IPS DF 4.7 (cell line): ENCODE measurements around the gene GNG7.
"Not testable (repeated sequence)": the region's sequence is repeated elsewhere in the genome, so short reads cannot be mapped to it uniquely, and the experiment has no call there.

Experiments used
- DNase-seq: peaks from one replicate; pipeline ENCODE4 v3.0.0-alpha.2; 2013; ENCODE audit warnings: low spot score; ENCODE audit errors: extremely low read depth

GNG7 gene

DNA sequence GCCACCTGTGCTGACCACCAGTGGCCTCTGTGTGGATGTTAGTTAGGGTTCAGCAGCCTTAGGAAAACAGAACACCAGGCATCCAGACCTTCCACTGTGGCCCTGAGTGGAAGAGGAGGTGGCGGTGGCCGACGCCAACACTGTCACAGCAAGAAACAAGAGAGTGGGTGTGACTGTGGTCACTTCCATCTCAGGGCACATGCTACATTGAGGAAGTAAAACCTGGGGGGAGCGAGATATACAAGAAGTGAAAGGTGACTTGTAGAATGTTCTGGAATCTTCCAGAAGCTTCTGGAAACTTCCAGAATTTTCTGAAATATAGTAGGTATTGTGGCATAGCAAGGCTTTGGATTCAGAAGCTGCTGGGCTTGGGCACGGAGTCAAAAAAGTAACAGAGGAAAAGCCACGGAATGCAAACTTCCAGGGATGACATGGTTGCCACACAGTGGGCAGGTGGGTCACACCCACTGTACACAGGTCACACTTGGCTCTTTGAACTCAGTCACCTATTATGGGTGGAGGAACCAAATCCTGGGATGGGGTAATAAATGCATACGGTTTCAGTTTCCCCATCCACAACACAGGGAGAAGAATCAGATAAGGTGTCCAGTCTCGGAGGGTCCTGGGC, 24.3 kb downstream of the GNG7 start:
- no peak for DNase-seq

DNA sequence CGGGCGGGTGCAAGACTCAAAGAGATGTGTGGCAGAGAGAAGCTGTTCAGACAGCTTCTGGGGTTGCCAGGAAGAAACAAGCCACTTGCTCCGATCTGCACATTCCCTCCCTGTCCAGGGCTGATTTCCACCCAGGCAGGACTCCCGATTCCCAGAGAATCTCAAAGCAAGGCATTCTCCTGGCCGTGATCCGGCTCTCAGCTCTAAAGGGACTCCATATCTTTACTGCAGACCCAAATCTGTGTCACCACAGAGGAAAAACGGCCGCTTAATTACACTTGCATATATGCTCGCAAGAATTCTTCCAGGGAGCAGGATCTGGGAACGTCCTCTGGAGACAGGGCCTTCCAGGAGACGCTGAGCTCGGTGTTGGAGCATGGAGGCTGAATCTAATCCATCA, 25.7 kb downstream of the GNG7 start:
- no peak for DNase-seq

DNA sequence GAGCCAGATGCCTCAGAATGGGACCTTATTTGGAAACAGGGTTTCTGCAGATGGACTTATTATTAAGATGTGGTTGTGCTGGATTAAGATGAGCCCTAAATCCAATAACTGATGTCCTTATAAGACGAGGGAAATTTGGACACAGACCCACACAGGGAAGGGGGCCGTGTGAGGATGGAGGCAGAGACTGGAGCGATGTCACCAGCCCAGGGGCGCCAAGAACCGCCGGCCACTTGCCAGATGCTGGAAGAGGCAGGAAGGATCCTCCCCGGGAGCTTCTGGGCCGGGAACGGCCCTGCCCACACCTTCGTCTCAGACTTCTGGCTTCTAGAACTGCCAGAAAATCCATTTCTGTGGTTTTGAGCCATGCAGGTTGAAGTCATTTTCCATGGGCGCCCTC, 26.6 kb downstream of the GNG7 start:
- DNase-seq = no peak

DNA sequence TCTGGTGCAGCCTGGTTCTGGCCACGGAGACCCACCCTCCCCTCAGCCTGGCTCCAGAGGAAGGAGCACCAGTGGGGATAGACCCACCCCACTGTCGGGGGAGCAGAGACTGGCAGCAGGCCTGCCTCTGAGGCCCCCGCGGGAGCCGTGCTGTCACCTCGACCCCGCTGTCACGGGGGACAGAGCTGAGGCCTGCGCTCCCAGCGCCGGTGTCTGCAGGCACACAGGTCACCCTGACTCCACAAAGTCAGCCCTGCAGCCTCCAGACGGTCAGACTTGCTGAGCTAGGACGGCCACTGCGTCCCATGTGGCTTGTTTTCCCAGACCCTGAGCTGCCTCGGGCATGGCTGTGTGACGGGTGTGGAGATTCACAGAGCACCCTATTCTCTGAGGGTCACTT, 32.3 kb downstream of the GNG7 start:
- no peak for DNase-seq

DNA sequence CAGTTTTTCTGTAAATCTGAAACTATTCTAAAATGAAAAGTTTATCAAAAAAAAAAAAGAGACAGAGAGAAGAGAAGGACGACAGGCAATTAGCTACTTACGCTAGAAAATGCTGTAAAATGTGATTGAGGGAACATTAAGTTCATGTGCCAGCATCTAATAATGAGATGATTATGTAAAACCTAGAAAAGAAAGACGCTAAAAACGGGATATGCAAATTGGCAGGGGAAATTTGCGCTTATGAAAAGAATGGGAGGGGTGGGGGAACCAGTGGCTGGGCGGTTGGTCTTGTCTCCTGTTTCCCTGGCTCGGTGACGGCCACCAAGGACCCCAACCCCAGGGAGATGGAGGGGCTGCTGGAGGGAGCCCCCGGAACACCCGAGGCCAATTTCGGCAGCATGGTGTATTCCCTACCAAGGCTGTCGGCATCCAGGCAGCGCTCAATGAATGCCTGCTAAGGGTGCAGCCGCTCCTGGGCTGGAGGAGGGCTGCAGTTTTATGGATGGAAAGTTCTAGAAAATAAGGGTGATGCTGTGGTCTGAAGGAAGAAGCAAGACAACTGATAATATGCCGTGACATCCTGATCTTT, 34.2 kb downstream of the GNG7 start:
- no peak for DNase-seq

DNA sequence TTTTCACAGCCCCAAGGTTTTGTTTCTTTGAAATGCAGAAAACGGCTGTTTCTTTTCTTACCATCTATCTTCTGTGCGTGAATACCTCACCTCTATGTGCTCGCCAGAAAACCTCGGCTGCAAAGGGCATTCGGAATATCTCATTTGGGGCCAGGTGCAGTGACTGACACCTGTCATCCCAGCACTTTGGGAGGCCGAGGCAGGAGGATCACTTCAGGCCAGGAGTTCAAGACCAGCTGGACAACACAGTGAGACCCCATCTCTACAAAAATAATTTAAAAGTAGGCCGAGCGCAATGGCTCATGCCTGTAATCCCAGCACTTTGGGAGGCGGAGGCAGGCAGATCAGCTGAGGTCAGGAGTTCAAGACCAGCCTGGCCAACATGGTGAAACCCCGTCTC, 35.1 kb downstream of the GNG7 start:
- not testable (repeated sequence) for DNase-seq

DNA sequence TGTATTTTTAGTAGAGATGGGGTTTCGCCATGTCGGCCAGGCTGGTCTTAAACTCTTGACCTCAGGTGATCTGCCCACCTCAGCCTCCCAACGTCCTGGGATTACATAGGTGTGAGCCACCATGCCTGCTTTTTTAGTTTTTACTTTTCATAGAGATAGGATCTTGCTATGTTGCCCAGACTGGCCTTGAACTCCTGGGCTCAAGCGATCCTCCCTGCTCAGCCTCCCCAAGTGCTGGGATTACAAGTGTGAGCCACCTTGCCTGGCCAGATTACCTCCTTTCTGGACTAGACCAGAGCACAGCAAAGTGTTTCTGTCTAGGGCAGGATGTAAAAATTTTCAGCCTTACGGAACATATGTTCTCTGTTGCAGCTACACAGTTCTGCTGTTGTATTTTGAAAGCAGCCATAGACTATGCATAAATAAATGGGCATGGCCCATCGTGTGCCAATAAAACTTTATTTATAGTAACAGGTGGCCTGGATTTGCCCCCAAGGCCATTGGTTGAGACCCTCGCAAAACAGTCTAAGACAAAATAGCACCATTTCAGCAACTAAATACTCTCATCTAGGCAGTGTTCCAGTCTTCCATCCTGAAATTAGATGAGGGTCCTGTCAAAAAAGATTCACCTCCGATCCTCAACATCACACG, 36.0 kb downstream of the GNG7 start:
- DNase-seq = no peak

DNA sequence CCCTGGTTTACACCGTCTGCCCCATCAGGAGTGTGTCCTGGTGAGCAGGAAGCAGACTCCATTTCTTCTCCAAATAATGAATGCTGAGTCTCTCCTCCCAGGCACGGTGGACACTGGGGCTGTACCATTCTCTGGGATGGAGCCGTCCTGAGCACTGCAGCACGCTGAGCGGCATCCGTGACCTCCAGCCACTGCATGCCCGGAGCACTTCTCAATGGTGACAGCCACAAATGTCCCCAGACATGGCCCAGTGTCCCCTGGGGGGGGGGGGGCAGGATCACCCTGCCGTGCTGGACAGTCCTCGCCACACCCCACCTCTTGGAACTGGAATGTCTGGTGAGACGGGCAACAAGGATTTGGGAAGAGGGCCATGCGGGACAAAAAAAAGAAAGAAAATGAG, 37.4 kb downstream of the GNG7 start:
- DNase-seq = no peak

DNA sequence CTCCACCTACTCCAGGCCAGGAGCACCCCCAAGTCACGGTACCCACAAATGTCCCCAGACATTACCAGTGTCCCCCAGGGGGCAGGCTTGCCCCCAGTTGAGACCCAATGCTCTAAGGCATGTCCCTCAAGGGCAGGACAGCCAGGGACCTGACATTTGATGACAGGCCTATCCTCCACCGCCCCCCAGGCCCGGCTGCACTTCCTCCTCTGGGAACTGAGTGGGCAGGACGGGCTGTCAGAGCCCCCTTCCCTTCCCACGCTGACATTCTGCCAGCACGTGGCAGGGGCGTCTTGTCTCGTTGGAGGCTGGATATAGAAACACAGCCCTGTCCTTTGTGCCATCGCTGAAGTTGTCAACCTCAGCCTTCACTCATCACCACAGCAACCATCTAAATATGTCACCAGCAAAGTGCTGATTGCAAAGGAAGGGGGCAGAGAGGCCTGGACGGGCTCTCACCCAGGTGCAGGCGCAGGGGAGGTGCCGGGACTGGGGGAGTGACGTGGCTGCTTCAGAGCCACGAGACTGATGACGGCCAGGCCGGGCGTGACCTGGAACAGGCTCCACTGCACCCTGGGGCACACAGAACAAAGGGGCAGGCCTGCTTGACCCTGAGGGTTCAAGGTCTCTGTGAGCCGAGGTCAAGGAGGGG, 38.4 kb downstream of the GNG7 start:
- DNase-seq = no peak

DNA sequence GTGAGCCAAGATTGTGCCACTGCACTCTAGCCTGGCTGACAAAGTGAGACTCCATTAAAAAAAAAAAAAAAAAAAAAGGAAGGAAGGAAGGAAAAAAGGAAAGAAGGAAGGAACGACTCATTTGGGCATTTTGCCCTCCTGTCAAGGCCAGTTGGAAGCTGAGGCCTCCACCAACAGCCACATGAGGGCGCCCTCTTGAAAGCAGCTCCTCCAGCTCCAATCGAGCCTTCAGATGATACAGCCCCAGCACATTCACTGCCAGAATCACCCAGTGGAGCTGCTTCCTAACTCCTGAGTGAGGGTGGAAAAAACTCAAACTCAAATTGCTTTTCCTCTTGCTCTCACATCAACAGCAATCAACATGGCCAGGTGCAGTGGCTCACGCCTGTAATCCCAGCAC, 40.9 kb downstream of the GNG7 start:
- DNase-seq = no peak

DNA sequence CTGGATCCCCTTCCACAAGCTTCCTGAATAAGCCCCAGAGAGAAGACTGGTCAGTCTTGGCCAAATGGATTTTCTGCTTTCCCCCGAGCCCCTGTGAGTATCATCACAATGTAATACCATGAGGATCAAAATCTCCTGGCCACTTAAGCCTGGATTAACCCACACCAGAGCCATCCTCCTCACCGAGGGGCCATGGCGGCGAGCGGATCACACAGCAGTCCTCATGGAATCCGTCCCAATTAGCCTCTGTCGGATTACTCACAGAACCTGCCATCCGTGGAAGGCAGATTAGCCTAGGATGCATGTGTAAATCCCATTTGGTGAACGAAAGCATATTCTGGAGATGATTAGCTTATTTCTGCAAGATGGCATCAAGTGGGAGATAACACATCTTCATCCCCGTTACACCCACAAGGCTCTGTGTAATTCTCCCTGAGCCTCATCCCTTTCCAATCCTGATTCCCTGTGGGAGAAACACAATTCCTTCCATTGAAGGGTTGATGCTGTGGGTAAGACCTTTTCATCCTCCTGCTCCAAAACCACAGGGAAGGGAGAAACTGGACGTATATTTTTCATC, 42.5 kb downstream of the GNG7 start:
- no peak for DNase-seq

DNA sequence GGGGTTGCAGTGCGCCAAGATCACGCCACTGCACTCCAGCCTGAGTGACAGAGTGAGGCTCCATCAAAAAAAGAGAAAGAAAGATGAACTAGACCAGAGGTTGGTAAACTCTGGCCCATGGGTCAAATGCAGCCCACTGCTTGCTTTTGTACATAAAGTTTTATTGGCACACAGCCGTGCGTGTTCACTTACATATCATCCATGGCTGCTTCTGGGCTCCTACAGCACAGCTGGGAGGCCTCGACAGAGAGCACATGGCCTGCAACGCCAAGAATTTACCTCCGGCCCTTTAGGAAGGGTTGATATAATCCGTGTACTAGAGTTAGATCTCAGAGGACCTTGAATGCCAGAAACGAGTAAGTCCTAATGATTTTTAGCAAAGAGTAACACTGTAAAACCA, 46.0 kb downstream of the GNG7 start:
- DNase-seq = no peak

DNA sequence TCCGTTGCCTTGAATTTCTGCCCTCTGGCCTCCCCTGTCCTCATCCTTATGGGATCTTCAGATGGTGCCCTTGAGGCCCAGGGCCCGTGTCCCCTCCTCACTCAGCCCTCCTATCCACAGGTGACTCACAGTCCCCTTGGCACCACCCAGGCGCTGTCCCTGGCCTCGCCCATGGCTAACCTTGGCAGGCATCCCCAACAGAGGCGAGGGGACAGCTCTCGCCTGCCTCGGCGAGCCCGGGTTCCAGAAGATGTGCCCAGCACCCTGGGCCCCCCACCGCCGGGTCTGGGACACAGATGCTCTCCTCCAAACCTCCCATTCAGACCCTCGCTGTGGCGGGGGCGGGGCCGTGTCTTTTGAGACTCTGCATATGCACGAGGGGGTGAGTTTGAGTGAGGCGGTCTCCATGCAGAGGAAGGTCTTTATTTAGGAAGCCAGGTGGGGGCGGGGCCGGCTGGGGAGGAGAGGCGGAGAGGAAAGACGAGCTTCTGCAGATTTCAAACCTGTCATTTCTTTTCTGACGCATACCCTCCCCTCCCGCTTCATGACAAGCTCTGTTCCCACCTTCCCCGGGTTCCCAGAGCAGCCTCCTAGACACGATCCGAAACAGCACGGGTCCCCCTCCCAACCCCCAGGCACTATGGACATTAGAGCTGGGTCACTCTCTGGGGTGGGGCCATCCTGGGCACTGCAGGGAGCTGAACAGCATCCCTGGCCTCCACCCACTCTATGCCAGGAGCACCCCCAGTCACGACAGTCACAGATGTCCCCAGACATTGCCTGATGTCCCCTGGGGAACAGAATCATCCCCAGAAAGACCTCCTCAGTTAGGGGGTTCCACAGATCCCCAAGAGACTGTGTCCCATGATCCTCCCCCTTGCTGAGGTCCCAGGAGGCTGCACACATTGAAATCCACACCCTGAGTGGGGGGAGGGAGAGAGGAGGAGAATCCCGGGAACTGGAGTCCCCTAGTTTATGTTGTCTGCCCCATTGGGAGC, 48.5 kb downstream of the GNG7 start:
- no peak for DNase-seq

DNA sequence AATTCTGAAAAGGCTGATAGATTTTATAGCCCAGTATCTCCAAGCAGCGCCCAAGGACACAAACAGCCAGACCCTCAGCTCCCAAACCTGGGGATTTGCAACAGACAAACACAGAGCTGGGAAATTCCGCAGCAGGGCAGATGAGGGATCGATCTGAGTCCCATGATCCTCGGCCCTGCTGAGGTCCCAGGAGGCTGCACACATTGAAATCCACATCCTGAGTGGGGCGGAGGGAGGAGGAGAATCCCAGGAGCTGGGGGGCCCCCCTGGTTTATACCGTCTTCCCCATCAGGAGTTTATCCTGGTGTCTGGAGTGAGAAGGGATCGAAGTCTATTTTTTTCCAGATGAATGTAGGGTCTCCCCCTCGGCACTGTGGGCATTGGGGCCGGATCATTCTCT, 49.3 kb downstream of the GNG7 start:
- no peak for DNase-seq

DNA sequence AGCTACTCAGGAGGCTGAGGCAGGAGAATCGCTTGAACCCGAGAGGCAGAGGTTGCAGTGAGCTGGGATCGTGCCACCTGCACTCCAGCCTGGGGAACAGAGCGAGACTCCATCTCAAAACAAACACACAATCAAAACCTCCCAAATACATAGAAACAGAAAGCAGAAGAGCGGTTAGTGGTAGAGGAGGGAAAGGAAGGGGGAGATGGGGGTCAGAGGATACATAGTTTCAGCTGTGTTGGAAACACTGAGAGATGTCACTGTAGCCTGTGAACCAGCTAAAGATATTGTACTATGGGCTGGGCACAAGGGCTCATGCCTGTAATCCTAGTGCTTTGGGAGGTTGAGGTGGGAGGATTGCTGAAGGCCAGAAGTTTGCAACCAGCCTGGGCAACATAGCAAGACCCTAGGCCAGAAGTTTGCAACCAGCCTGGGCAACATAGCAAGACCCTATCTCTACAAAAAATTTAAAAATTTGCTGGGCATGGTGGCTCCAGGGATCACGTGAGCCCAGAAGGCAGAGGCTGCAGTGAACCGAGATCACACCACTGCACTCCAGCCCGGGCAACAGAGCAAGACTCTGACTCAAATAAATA, 49.9 kb downstream of the GNG7 start:
- DNase-seq = no peak

DNA sequence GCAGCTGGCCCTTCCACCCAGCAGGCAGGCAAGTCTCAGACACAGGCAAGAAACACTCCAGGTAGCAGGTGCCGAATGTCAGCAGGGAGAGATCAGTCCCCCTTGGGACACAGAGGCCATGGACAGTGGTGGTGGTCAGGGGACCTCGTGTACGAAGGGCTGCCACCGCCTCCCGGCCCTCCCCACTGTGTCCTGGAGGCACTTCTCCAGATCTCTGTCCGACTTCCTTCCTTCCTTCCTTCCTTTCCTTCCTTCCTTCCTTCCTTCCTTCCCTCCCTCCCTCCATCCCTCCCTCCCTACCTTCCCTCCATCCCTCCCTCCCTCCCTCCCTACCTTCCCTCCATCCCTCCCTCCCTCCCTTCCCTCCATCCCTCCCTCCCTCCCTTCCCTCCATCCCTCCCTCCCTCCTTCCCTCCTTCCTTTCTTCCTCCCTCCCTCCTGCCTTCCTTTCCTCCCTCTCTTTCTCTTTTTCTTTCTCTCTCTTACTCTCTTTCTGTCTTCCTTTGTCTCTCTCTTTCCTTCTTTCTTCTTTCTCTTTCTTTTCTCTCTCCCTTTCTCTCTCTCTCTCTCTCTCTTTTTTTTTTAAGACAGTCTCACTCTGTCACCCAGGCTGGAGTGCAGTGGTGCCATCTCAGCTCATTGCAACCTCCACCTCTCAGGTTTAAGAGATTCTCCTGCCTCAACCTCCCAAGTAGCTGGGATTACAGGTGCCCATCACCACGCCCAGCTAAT, 51.3 kb downstream of the GNG7 start:
- not testable (repeated sequence) for DNase-seq

DNA sequence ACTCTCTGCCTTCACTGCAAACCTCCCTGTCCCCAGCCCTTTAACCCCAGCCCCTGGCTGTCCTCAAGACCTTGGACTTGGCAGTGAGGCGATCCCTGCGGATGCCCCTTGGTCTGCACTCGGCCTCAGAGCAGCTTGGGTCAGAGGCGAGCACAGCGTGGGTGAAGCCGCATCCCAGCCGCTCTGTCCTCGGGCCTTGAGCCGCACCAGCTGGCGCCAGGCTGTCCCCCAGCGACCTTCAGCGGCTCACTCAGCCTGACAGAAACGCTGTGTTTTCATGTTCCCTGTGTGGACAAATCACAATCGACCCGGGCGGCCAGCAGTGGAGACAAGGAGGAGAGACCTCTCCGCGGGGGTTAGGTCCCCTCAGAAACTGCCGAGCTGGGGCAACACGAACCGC, 52.0 kb downstream of the GNG7 start:
- DNase-seq = no peak

DNA sequence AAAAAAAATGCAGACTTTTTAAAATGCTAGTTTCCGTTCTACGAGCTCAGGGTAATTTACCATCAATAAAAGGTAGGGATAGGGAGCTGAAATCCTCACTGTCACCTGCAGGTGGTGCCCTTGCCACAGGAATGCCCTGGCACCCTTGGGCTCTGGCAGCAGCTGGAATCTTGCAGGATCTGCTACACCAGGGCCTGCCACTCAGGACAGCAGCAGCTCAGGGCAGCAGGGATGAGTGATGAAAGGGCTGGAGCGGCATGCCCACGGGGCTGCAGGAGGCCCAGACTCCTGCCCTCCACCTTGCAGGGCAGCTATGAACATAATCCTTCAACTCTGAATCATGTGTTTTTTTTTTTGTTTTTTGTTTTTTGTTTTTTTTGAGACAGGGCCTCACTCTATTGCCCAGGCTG, 54.0 kb downstream of the GNG7 start:
- DNase-seq = no peak

DNA sequence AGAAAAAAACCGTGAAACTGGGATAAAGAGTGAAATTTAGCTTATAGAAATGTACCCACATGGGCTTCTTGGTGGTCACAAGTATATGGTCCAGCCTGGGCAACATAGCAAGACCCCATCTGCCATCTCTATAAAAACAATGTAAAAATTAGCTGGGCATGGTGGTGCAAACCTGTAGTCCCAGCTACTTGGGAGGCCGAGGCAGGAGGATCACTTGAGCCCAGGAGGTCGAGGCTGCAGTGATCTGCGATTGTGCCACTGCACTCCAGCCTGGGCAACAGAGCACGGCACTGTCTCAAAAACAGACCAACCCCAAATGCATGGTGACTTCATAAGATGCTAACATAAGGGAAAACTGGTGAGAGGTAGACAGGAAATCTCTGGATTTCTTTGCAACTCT, 54.4 kb downstream of the GNG7 start:
- no peak for DNase-seq
